Liver (tissue), 9 donors: ENCODE measurements around the gene HPCAL1. TPM values are rescaled to one million over a fixed set of nuclear protein-coding genes. Genes with fewer than 3 reads are reported as not detected.

ENCODE experiments used
- DNase-seq: peaks from one replicate; pipeline ENCODE4 v3.0.0-alpha.2; 2017; ENCODE audit warnings: low spot score
- H3K27ac ChIP-seq, 2 donors: one replicate each; pipeline ENCODE4 v1.7.0; 2013; ENCODE audit warnings: inconsistent platforms in 2 of 2, low read length in 2 of 2, control low read depth in 1 of 2, low read depth in 1 of 2, mild to moderate bottlenecking in 1 of 2
- H3K27me3 ChIP-seq, 4 donors: one replicate each; pipeline versions ENCODE4 v1.6.1 to v1.7.0; 2013; ENCODE audit warnings: low read length in 3 of 4, inconsistent platforms in 1 of 4, mild to moderate bottlenecking in 1 of 4, moderate library complexity in 1 of 4; ENCODE audit not compliant: control insufficient read depth in 4 of 4, insufficient read depth in 4 of 4
- H3K36me3 ChIP-seq, 4 donors: one replicate each; pipeline versions ENCODE4 v1.6.1 to v1.7.0; 2013; ENCODE audit warnings: low read length in 3 of 4, mild to moderate bottlenecking in 3 of 4, low read depth in 1 of 4, moderate library complexity in 1 of 4; ENCODE audit not compliant: control insufficient read depth in 4 of 4, insufficient read depth in 3 of 4
- H3K4me1 ChIP-seq, 4 donors: one replicate each; pipeline versions ENCODE4 v1.6.1 to v1.7.0; 2013; ENCODE audit warnings: low read length in 3 of 4, mild to moderate bottlenecking in 3 of 4, moderate library complexity in 1 of 4; ENCODE audit not compliant: control insufficient read depth in 4 of 4, insufficient read depth in 4 of 4
- H3K4me3 ChIP-seq, 3 donors: one replicate each; pipeline versions ENCODE4 v1.6.1 to v1.7.0; 2013; ENCODE audit warnings: low read length in 3 of 3, control low read depth in 1 of 3, low read depth in 1 of 3, mild to moderate bottlenecking in 1 of 3
- H3K9ac ChIP-seq, 2 donors: one replicate each; pipeline ENCODE4 v1.7.0; 2013; ENCODE audit warnings: low read length in 2 of 2, mild to moderate bottlenecking in 2 of 2, moderate library complexity in 2 of 2, control low read depth in 1 of 2, low read depth in 1 of 2
- H3K9me3 ChIP-seq, 4 donors: one replicate each; pipeline versions ENCODE4 v1.6.1 to v1.7.0; 2013; ENCODE audit warnings: low read length in 3 of 4; ENCODE audit not compliant: control insufficient read depth in 4 of 4
- ATF3 ChIP-seq: IDR thresholded peaks from 2 replicates; pipeline ENCODE4 v1.6.1; 2016; ENCODE audit warnings: antibody characterized with exemption
- FOXA1 ChIP-seq: IDR thresholded peaks from 2 replicates; pipeline ENCODE4 v1.6.1; 2016; ENCODE audit warnings: antibody characterized with exemption
- GABPA ChIP-seq, 2 donors: IDR thresholded peaks in 1 of 2; conservative IDR thresholded peaks in 1 of 2; 2 replicates each; pipeline ENCODE4 v1.6.1; 2016; ENCODE audit warnings: antibody characterized with exemption in 2 of 2, mild to moderate bottlenecking in 1 of 2, moderate library complexity in 1 of 2
- HNF4G ChIP-seq: IDR thresholded peaks from 2 replicates; pipeline ENCODE4 v1.6.1; 2016; ENCODE audit warnings: antibody characterized with exemption
- JUND ChIP-seq, 2 donors: IDR thresholded peaks; 2 replicates each; pipeline ENCODE4 v1.6.1; 2016; ENCODE audit warnings: antibody characterized with exemption in 2 of 2
- MAX ChIP-seq: IDR thresholded peaks from 2 replicates; pipeline ENCODE4 v1.6.1; 2016; ENCODE audit warnings: antibody characterized with exemption
- NR2F2 ChIP-seq: IDR thresholded peaks from 2 replicates; pipeline ENCODE4 v1.6.1; 2016; ENCODE audit warnings: antibody characterized with exemption
- RAD21 ChIP-seq, 2 donors: IDR thresholded peaks; 2 replicates each; pipeline ENCODE4 v1.6.1; 2016; ENCODE audit warnings: antibody characterized with exemption in 2 of 2, mild to moderate bottlenecking in 2 of 2
- REST ChIP-seq: IDR thresholded peaks from 2 replicates; pipeline ENCODE4 v1.6.1; 2016; ENCODE audit warnings: antibody characterized with exemption, mild to moderate bottlenecking
- RXRA ChIP-seq, 2 donors: IDR thresholded peaks; 2 replicates each; pipeline ENCODE4 v1.6.1; 2017 to 2018; ENCODE audit warnings: antibody characterized with exemption in 2 of 2, mild to moderate bottlenecking in 1 of 2
- SP1 ChIP-seq: IDR thresholded peaks from 2 replicates; pipeline ENCODE4 v1.6.1; 2018; ENCODE audit warnings: antibody characterized with exemption, mild to moderate bottlenecking
- TAF1 ChIP-seq: conservative IDR thresholded peaks from 2 replicates; pipeline ENCODE4 v1.6.1; 2016; ENCODE audit warnings: antibody characterized with exemption, mild to moderate bottlenecking
- YY1 ChIP-seq: IDR thresholded peaks from 2 replicates; pipeline ENCODE4 v1.6.1; 2016; ENCODE audit warnings: antibody characterized with exemption, mild to moderate bottlenecking
- ZBTB33 ChIP-seq: IDR thresholded peaks from 2 replicates; pipeline ENCODE4 v1.6.1; 2016; ENCODE audit warnings: antibody characterized with exemption
- WGBS: extraction: QIAGEN DNeasy Blood & Tissue Kit; methylation state at CpG from one replicate; pipeline ENCODE4 v1.1.7; 2013; 5-methylcytosine and 5-hydroxymethylcytosine counted together
- polyA plus RNA-seq, 2 donors: library from polyadenylated mRNA; stranded (reverse) in 1 of 2; unstranded in 1 of 2; fragments of 200-250 nt in 1 of 2; fragments of >200 nt in 1 of 2; fragmentation: Nextera tagmentation in 1 of 2; extraction: Ambion mirVana in 1 of 2; gene quantifications; one replicate each; pipeline versions ENCODE4 v1.2.1 to v1.2.3, GENCODE V29; 2013 to 2015
- total RNA-seq, 2 donors: library from RNA; depleted of rRNA; stranded (reverse); fragments of >200 nt; gene quantifications; one replicate each; pipeline ENCODE4 v1.2.3, GENCODE V29; 2014
- donor health status: healthy.
- donor health status: healthy.
- donor health status: healthy.
- donor health status: healthy.
- donor health status: healthy.

HPCAL1 gene
- total and polyA plus RNA-seq, 4 donors, result 17.3 to 27.9 (median 22.9) TPM

- no peak for DNase-seq
- 94% methylated on average over 13 of the region's 13 CpGs for WGBS
- Histone ChIP-seq H3K9ac (no peak overlapping the region), H3K27ac (no peak overlapping the region), H3K9me3 (no peaks in the 10 kb centered on the region), H3K4me3 (no peak overlapping the region), H3K27me3 (no peaks in the 10 kb centered on the region), H3K4me1 (peaks cover 0 to 9% (median 4%) of the 10 kb centered on the region in 4 donors), H3K36me3 (peaks cover 0 to 3% (median 1%) of the 10 kb centered on the region in 4 donors)
- no peak for TF ChIP-seq JUND (IDR thresholded peaks at IDR 0.05)
- TF ChIP-seq RAD21 (IDR thresholded peaks at IDR 0.05), result no peak
- TF ChIP-seq SP1, result no peak
- no peak for TF ChIP-seq MAX
- no peak for TF ChIP-seq FOXA1
- TF ChIP-seq HNF4G, result no peak
- TF ChIP-seq REST, result no peak
- no peak for TF ChIP-seq TAF1
- TF ChIP-seq NR2F2, result no peak
- TF ChIP-seq YY1, result no peak
- TF ChIP-seq RXRA (IDR thresholded peaks at IDR 0.05), result no peak
Observed at GRCh38 chr2:10318345-10318744, 15.6 kb downstream of the HPCAL1 start.

- Histone ChIP-seq H3K4me1 (peaks cover 5 to 24% (median 16%) of the 10 kb centered on the region in 4 donors), H3K27ac (no peak overlapping the region), H3K9ac (no peak overlapping the region), H3K4me3 (no peak overlapping the region), H3K36me3 (peaks cover 0 to 3% (median 1%) of the 10 kb centered on the region in 4 donors), H3K9me3 (no peaks in the 10 kb centered on the region), H3K27me3 (no peaks in the 10 kb centered on the region)
- WGBS, result 89% methylated on average over 10 of the region's 10 CpGs
- TF ChIP-seq SP1 (no peak), TAF1 (no peak), MAX (no peak), ZBTB33 (no peak), FOXA1 (no peak), ATF3 (no peak), RAD21 (IDR thresholded peaks at IDR 0.05) (no peak), GABPA (IDR thresholded peaks at IDR 0.05 in 1 of 2, conservative IDR thresholded peaks at IDR 0.05 in 1 of 2) (no peak)
- no peak for DNase-seq
Observed at GRCh38 chr2:10319892-10320574, 17.3 kb downstream of the HPCAL1 start.
